H1 (cell line): ENCODE measurements around the gene WDR7. TPM values are rescaled to one million over a fixed set of nuclear protein-coding genes. Genes with fewer than 3 reads are reported as not detected.

ENCODE experiments used
- CTCF ChIA-PET: fragments of 300-600 bp; sonication (Branson Sonifier 250); formaldehyde crosslinking; loops from one replicate; lab custom pipeline; 2021; ENCODE audit not compliant: partially characterized antibody; lab: Charles Lee
- POLR2A ChIA-PET: fragments of 300-600 bp; sonication (Branson Sonifier 250); formaldehyde crosslinking; loops from one replicate; lab custom pipeline; 2021; ENCODE audit warnings: inconsistent platforms; ENCODE audit not compliant: partially characterized antibody; lab: Charles Lee
- DNase-seq, 2 experiments: peaks; one replicate each; pipeline versions ENCODE4 v3.0.0 to v3.0.0-alpha.2; 2010 to 2022; ENCODE audit warnings: low spot score in 2 of 2, low read depth in 1 of 2, mixed read lengths in 1 of 2
- FAIRE-seq: peaks from 2 replicates; lab custom pipeline; 2011; peaks lifted over from hg19 to GRCh38; lab: Jason Lieb, UNC
- H2AFZ ChIP-seq: 2 replicates; pipeline ENCODE4 v1.8.1; 2012; ENCODE audit warnings: low read length, inconsistent platforms
- H2AK5ac ChIP-seq: 2 replicates; pipeline ENCODE4 v1.6.1; 2013; ENCODE audit warnings: low read depth, low read length
- H2BK120ac ChIP-seq: replicated peaks from 2 replicates; pipeline ENCODE3; 2013; ENCODE audit warnings: low read depth, low read length, inconsistent platforms
- H2BK12ac ChIP-seq: 2 replicates; pipeline ENCODE4 v1.6.1; 2013; ENCODE audit warnings: low read depth, low read length
- H2BK15ac ChIP-seq: 2 replicates; pipeline ENCODE4 v1.6.1; 2013; ENCODE audit warnings: low read length
- H2BK20ac ChIP-seq: 2 replicates; pipeline ENCODE4 v1.6.1; 2013; ENCODE audit warnings: low read length
- H2BK5ac ChIP-seq: 2 replicates; pipeline ENCODE4 v1.6.1; 2013; ENCODE audit warnings: low read depth, low read length
- H3K14ac ChIP-seq: 2 replicates; pipeline ENCODE4 v1.6.1; 2013; ENCODE audit warnings: inconsistent platforms; ENCODE audit not compliant: insufficient read length
- H3K18ac ChIP-seq: 2 replicates; pipeline ENCODE4 v1.6.1; 2013; ENCODE audit warnings: low read length; ENCODE audit errors: extremely low read depth
- H3K23ac ChIP-seq: 2 replicates; pipeline ENCODE4 v1.6.1; 2013; ENCODE audit warnings: inconsistent platforms; ENCODE audit not compliant: insufficient read length
- H3K23me2 ChIP-seq: 2 replicates; pipeline ENCODE4 v1.6.1; 2013; ENCODE audit warnings: low read depth, low read length
- H3K27ac ChIP-seq: 2 replicates; pipeline ENCODE4 v1.6.1; 2011; ENCODE audit warnings: low read depth, low read length, inconsistent platforms
- H3K27me3 ChIP-seq, 4 experiments: replicated peaks in 1 of 4; 1 replicate in 1 of 4; 2 replicates in 3 of 4; pipeline versions ENCODE4 v1.6.1 to v1.8.1; 2011 to 2013; ENCODE audit warnings: low read length in 3 of 4, mild to moderate bottlenecking in 3 of 4, inconsistent platforms in 2 of 4, mixed read lengths in 2 of 4, moderate library complexity in 1 of 4; ENCODE audit not compliant: control insufficient read depth in 3 of 4, insufficient read depth in 3 of 4; ENCODE audit errors: extremely low read depth in 1 of 4
- H3K36me3 ChIP-seq, 4 experiments: 2 replicates each; pipeline versions ENCODE4 v1.6.1 to v1.8.1; 2011 to 2013; ENCODE audit warnings: mild to moderate bottlenecking in 4 of 4, low read length in 3 of 4, moderate library complexity in 2 of 4, control low read depth in 1 of 4, inconsistent platforms in 1 of 4; ENCODE audit not compliant: insufficient read depth in 4 of 4, control insufficient read depth in 2 of 4
- H3K4ac ChIP-seq: replicated peaks from 2 replicates; pipeline ENCODE3; 2013; ENCODE audit warnings: low read length, low read depth, mixed read lengths, inconsistent platforms; ENCODE audit not compliant: insufficient read length
- H3K4me1 ChIP-seq, 4 experiments: replicated peaks in 1 of 4; 1 replicate in 1 of 4; 2 replicates in 3 of 4; pipeline versions ENCODE4 v1.6.1 to v1.8.1; 2011 to 2013; ENCODE audit warnings: low read length in 3 of 4, inconsistent platforms in 2 of 4, mixed read lengths in 1 of 4; ENCODE audit not compliant: insufficient read depth in 4 of 4, control insufficient read depth in 3 of 4
- H3K4me2 ChIP-seq, 2 experiments: 2 replicates each; pipeline versions ENCODE4 v1.6.1 to v1.8.1; 2011 to 2013; ENCODE audit warnings: low read depth in 2 of 2, low read length in 2 of 2, control low read depth in 1 of 2, inconsistent platforms in 1 of 2, mild to moderate bottlenecking in 1 of 2; ENCODE audit not compliant: insufficient read depth in 1 of 2
- H3K4me3 ChIP-seq, 4 experiments: fragments of 200-600, 300-600 bp in 1 of 4; sonication (generic), shearing (Covaris generic), sonication (Bioruptor Twin) in 1 of 4; 2 replicates each; pipeline versions ENCODE4 v1.5.1 to v1.8.1; 2011 to 2016; ENCODE audit warnings: low read length in 4 of 4, low read depth in 3 of 4, control low read depth in 2 of 4, inconsistent platforms in 2 of 4, mild to moderate bottlenecking in 2 of 4, mixed read lengths in 1 of 4, moderate library complexity in 1 of 4; ENCODE audit not compliant: insufficient read depth in 2 of 4; ENCODE audit errors: extremely low read depth in 1 of 4
- H3K56ac ChIP-seq: replicated peaks from 2 replicates; pipeline ENCODE3; 2013; ENCODE audit warnings: low read depth, mild to moderate bottlenecking, mixed read lengths, low read length, inconsistent platforms; ENCODE audit not compliant: insufficient read length
- H3K79me1 ChIP-seq: 2 replicates; pipeline ENCODE4 v1.6.1; 2013; ENCODE audit warnings: low read depth, low read length, control low read depth
- H3K79me2 ChIP-seq, 2 experiments: 2 replicates each; pipeline versions ENCODE4 v1.6.1 to v1.8.1; 2012 to 2013; ENCODE audit warnings: low read length in 2 of 2, mild to moderate bottlenecking in 2 of 2, inconsistent platforms in 1 of 2; ENCODE audit not compliant: insufficient read depth in 2 of 2, control insufficient read depth in 1 of 2
- H3K9ac ChIP-seq, 4 experiments: replicated peaks in 1 of 4; 1 replicate in 1 of 4; 2 replicates in 3 of 4; pipeline versions ENCODE4 v1.6.1 to v1.8.1; 2011 to 2013; ENCODE audit warnings: low read depth in 3 of 4, low read length in 3 of 4, control low read depth in 2 of 4, mild to moderate bottlenecking in 2 of 4, moderate library complexity in 2 of 4, inconsistent platforms in 1 of 4; ENCODE audit errors: extremely low read depth in 1 of 4
- H3K9me3 ChIP-seq, 2 experiments: 2 replicates each; pipeline versions ENCODE4 v1.6.1 to v1.8.1; 2012 to 2013; ENCODE audit warnings: mild to moderate bottlenecking in 2 of 2, moderate library complexity in 2 of 2, control low read depth in 1 of 2, inconsistent platforms in 1 of 2, low read depth in 1 of 2, low read length in 1 of 2, mixed read lengths in 1 of 2; ENCODE audit not compliant: insufficient read depth in 2 of 2
- H4K20me1 ChIP-seq, 2 experiments: replicated peaks in 1 of 2; 2 replicates each; pipeline versions ENCODE3 to v1.8.1; 2011 to 2013; ENCODE audit warnings: inconsistent platforms in 2 of 2, low read length in 2 of 2, mild to moderate bottlenecking in 1 of 2; ENCODE audit not compliant: insufficient read depth in 2 of 2, control insufficient read depth in 1 of 2
- H4K5ac ChIP-seq: 2 replicates; pipeline ENCODE4 v1.6.1; 2013; ENCODE audit warnings: low read length, low read depth, mixed read lengths, inconsistent platforms; ENCODE audit not compliant: insufficient read length
- H4K8ac ChIP-seq: 2 replicates; pipeline ENCODE4 v1.8.0; 2013; ENCODE audit warnings: mild to moderate bottlenecking, moderate library complexity, low read length, inconsistent platforms; ENCODE audit not compliant: insufficient read depth; ENCODE audit errors: extremely low read depth
- H4K91ac ChIP-seq: replicated peaks from 2 replicates; pipeline ENCODE3; 2013; ENCODE audit warnings: low read length, mixed read lengths, inconsistent platforms; ENCODE audit not compliant: insufficient read length
- POU5F1 ChIP-seq: IDR thresholded peaks from 2 replicates; pipeline ENCODE4 v1.6.1; 2011; ENCODE audit warnings: low read depth, mild to moderate bottlenecking, low read length, moderate library complexity
- RXRA ChIP-seq: IDR thresholded peaks from 2 replicates; pipeline ENCODE4 v1.6.1; 2011; ENCODE audit warnings: low read depth, mild to moderate bottlenecking, low read length, moderate library complexity; ENCODE audit not compliant: insufficient read depth
- SUZ12 ChIP-seq: fragments of 200-600 bp; sonication (generic); IDR thresholded peaks from 2 replicates; pipeline ENCODE4 v1.6.1; 2012; ENCODE audit warnings: mild to moderate bottlenecking, inconsistent platforms, low read length, moderate library complexity, mixed read lengths
- WGBS, 2 experiments: shearing (Covaris generic) in 1 of 2; methylation state at CpG; one replicate each; pipeline versions ENCODE4 v1.1.6 to v1.1.7; 2013 to 2015; ENCODE audit warnings: low lambda C conversion rate in 2 of 2, mixed read lengths in 2 of 2, inconsistent platforms in 1 of 2, low coverage in 1 of 2, missing lambda C conversion rate in 1 of 2; ENCODE audit not compliant: insufficient replicate concordance in 2 of 2, insufficient coverage in 1 of 2, insufficient read length in 1 of 2; ENCODE audit errors: extremely low coverage in 1 of 2, missing lambda C conversion rate in 1 of 2; 5-methylcytosine and 5-hydroxymethylcytosine counted together
- polyA plus RNA-seq, 7 experiments: library from polyadenylated mRNA; depleted of rRNA in 3 of 7; stranded (reverse) in 5 of 7; unstranded in 2 of 7; fragments of >200 nt in 5 of 7; fragments of 200-250 nt in 2 of 7; gene quantifications; 1 replicate in 5 of 7; 2 replicates in 1 of 7; 4 replicates in 1 of 7; pipeline versions ENCODE4 v1.2.1 to v1.2.3, GENCODE V29; 2011 to 2013; ENCODE audit warnings: missing spikeins in 2 of 7, mixed read lengths in 2 of 7
- total RNA-seq: library from RNA; stranded (reverse); fragmentation: NEBNext Ultra II Directional; extraction: Animal tissue kit (Norgen Biotek cat#: 25700); gene quantifications from 2 replicates; pipeline ENCODE4 v1.2.1, GENCODE V29; 2021

The WDR7 gene
- total and polyA plus RNA-seq, 2 of the 8 experiments (the other 6 are each of a cell fraction or from before 2014, with no cell fraction given), result 5.5 to 15.2 TPM

DNA sequence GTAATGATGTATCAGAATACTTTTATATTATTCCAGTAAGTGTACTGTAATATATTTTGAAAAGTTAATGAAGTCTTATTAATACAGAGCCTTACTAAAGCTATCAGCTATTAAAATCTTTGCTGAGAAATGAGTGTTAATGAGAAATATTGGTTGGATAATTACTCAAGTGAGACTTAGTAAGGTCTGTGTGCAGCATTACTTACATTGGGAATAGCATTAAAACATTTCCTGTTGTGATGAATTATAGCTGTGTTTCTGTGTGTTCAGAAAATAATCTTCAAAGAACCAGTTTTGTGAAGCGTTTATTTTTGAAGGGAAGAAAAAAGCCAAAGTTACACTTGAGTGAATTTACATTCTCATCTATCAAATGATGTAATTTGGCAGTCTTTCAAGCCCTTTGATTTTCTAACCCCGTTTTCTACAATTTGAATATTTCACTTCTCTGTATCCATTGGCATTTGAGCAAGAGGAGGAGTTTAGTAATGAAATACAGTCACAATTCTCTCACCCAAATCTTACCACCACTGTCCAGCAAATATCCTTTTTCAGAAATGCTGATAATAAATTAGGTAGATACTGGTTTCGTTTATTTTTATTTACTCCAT, 372.2 kb downstream of the WDR7 start:
- H3K4me1 ChIP-seq, result no peaks in the 10 kb centered on the region; a peak in 1 of 7 replicates
- no peak overlapping the region for H2BK5ac ChIP-seq
- H4K8ac ChIP-seq, result no peak overlapping the region
- no peak overlapping the region for H2BK20ac ChIP-seq
- H3K36me3 ChIP-seq, result no peaks in the 10 kb centered on the region
- H3K23me2 ChIP-seq, result no peaks in the 10 kb centered on the region
- H3K4me2 ChIP-seq, result no peak overlapping the region
- POLR2A ChIA-PET, result no interaction called here
- no peaks in the 10 kb centered on the region for H3K79me1 ChIP-seq
- H3K23ac ChIP-seq, result no peak overlapping the region
- H3K27ac ChIP-seq, result no peak overlapping the region
- H3K9me3 ChIP-seq, result no peaks in the 10 kb centered on the region
- H3K18ac ChIP-seq, result no peak overlapping the region
- H3K79me2 ChIP-seq, result no peaks in the 10 kb centered on the region
- DNase-seq, result no peak
- no peak overlapping the region for H3K4ac ChIP-seq
- H2BK12ac ChIP-seq, result no peak overlapping the region
- no peak overlapping the region for H2BK120ac ChIP-seq
- H3K9ac ChIP-seq, result no peak overlapping the region
- WGBS, 2 experiments, result 61% methylated on average over 3 of the region's 3 CpGs; no CpG with 5 or more reads in 1 of the 2 experiments
- H2AFZ ChIP-seq, result no peak overlapping the region
- H4K5ac ChIP-seq, result no peak overlapping the region
- H4K20me1 ChIP-seq, result no peaks in the 10 kb centered on the region
- H3K27me3 ChIP-seq, result no peaks in the 10 kb centered on the region
- FAIRE-seq, result no peak
- H3K14ac ChIP-seq, result no peak overlapping the region
- H2AK5ac ChIP-seq, result no peak overlapping the region
- no peak overlapping the region for H3K56ac ChIP-seq
- no peak overlapping the region for H2BK15ac ChIP-seq
- no peak overlapping the region for H4K91ac ChIP-seq
- CTCF ChIA-PET, result interaction anchor here (1.8 kb wide), 1 partner anchor 153 kb away, joined by 3 read pairs; no protein-coding TSS in a partner anchor
- H3K4me3 ChIP-seq, result no peak overlapping the region
- TF ChIP-seq SUZ12, result no peak
- TF ChIP-seq RXRA, result no peak
- no peak for TF ChIP-seq POU5F1
